ENCODE results near the gene FRYL. TPM values are rescaled to one million over a fixed set of nuclear protein-coding genes. Genes with fewer than 3 reads are reported as not detected.

Gene FRYL
- total RNA-seq, 1 donor from 2014 or later: 30.8 TPM

- TF ChIP-seq, protein P1, sequence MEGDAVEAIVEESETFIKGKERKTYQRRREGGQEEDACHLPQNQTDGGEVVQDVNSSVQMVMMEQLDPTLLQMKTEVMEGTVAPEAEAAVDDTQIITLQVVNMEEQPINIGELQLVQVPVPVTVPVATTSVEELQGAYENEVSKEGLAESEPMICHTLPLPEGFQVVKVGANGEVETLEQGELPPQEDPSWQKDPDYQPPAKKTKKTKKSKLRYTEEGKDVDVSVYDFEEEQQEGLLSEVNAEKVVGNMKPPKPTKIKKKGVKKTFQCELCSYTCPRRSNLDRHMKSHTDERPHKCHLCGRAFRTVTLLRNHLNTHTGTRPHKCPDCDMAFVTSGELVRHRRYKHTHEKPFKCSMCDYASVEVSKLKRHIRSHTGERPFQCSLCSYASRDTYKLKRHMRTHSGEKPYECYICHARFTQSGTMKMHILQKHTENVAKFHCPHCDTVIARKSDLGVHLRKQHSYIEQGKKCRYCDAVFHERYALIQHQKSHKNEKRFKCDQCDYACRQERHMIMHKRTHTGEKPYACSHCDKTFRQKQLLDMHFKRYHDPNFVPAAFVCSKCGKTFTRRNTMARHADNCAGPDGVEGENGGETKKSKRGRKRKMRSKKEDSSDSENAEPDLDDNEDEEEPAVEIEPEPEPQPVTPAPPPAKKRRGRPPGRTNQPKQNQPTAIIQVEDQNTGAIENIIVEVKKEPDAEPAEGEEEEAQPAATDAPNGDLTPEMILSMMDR (IDR thresholded peaks at IDR 0.05): no peak
- no peak overlapping the region for H3K27ac Mint-ChIP-seq (ENCODE audit: unreplicated experiment)
- H3K27me3 Mint-ChIP-seq (ENCODE audit: low read depth): no peaks in the 10 kb centered on the region
- no peak overlapping the region for H3K4me3 Mint-ChIP-seq (ENCODE audit: unreplicated experiment)
- peaks cover 15% of the 10 kb centered on the region for H3K4me1 Mint-ChIP-seq (ENCODE audit: low read depth)
- DNase-seq (ENCODE audit: low spot score): no peak
- H3K36me3 Mint-ChIP-seq (ENCODE audit: low read depth): no peaks in the 10 kb centered on the region
- H3K9me3 Mint-ChIP-seq (ENCODE audit: low read depth): no peaks in the 10 kb centered on the region
Observed at GRCh38 chr4:48635980-48636379, 144.1 kb downstream of the FRYL start.

DNA sequence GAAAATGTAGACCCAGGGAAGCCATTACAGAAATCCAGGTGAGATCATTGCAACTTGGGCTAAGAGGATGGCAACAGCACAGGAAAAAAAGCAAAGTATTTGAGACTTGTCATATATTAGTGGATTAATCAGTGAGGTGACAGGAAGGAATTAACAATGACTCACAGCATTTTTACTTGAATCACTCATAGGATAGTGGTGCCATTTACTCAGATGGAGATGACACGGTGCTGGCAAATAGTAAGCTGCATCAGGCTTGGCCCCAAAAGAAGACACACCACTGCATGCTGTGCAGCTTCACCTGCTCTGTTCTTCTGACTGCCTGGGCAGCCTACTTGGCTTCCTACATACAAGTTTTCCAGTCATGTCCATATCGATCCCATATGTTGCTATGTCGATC is 144.8 kb downstream of the FRYL start:
- H3K9me3 Mint-ChIP-seq (ENCODE audit: low read depth): no peaks in the 10 kb centered on the region
- no peaks in the 10 kb centered on the region for H3K27me3 Mint-ChIP-seq (ENCODE audit: low read depth)
- H3K4me3 Mint-ChIP-seq (ENCODE audit: unreplicated experiment): no peak overlapping the region
- peaks cover 8% of the 10 kb centered on the region for H3K4me1 Mint-ChIP-seq (ENCODE audit: low read depth)
- no peak overlapping the region for H3K27ac Mint-ChIP-seq (ENCODE audit: unreplicated experiment)
- DNase-seq (ENCODE audit: low spot score): no peak
- TF ChIP-seq, protein P1 (IDR thresholded peaks at IDR 0.05): no peak
- H3K36me3 Mint-ChIP-seq (ENCODE audit: low read depth): no peaks in the 10 kb centered on the region

DNA sequence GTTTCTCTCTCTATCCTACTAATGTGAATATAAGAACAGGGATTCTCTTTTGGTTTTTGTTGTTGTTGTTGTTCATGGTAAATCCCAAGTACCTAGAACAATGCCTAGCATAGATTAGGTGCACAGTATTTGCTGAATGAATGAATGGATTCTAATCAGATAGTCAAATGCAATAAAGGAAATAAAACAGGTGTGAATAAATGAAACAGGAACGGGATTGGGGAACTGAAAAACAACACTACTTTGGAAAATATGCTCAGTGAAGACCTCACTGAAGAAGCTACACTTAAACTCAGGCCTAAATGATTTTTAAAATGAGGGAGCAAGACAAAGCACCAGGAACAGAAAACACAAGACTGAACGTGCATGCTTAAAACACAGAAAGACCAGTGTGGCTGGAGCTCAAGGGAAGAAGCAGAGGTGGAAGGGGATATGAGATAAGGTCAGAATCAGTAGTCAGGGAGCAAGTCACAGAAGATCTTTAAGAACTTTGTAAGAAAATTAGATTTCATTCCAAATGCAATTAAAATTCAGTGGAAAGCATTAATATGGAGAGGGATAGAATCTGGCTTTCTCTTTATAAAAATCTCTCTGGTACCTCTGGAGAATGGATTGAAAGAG is 145.3 kb downstream of the FRYL start:
- TF ChIP-seq, protein P1 (IDR thresholded peaks at IDR 0.05): no peak
- H3K27me3 Mint-ChIP-seq (ENCODE audit: low read depth): no peaks in the 10 kb centered on the region
- peaks cover 5% of the 10 kb centered on the region for H3K4me1 Mint-ChIP-seq (ENCODE audit: low read depth)
- H3K4me3 Mint-ChIP-seq (ENCODE audit: unreplicated experiment): no peak overlapping the region
- H3K9me3 Mint-ChIP-seq (ENCODE audit: low read depth): no peaks in the 10 kb centered on the region
- no peak overlapping the region for H3K27ac Mint-ChIP-seq (ENCODE audit: unreplicated experiment)
- no peaks in the 10 kb centered on the region for H3K36me3 Mint-ChIP-seq (ENCODE audit: low read depth)
- no peak for DNase-seq (ENCODE audit: low spot score)

- no peak overlapping the region for H3K27ac Mint-ChIP-seq (ENCODE audit: unreplicated experiment)
- no peaks in the 10 kb centered on the region for H3K27me3 Mint-ChIP-seq (ENCODE audit: low read depth)
- TF ChIP-seq, protein P1 (IDR thresholded peaks at IDR 0.05): no peak
- no peak for DNase-seq (ENCODE audit: low spot score)
- H3K9me3 Mint-ChIP-seq (ENCODE audit: low read depth): no peaks in the 10 kb centered on the region
- no peak overlapping the region for H3K4me3 Mint-ChIP-seq (ENCODE audit: unreplicated experiment)
- H3K4me1 Mint-ChIP-seq (ENCODE audit: low read depth): no peaks in the 10 kb centered on the region
- H3K36me3 Mint-ChIP-seq (ENCODE audit: low read depth): no peaks in the 10 kb centered on the region
Observed at GRCh38 chr4:48633657-48634056, 146.4 kb downstream of the FRYL start.

- Mint-ChIP-seq H3K27ac (ENCODE audit: unreplicated experiment) (no peak overlapping the region), H3K9me3 (ENCODE audit: low read depth) (peaks cover 1% of the 10 kb centered on the region), H3K27me3 (ENCODE audit: low read depth) (no peaks in the 10 kb centered on the region), H3K4me3 (ENCODE audit: unreplicated experiment) (no peak overlapping the region), H3K4me1 (ENCODE audit: low read depth) (no peaks in the 10 kb centered on the region), H3K36me3 (ENCODE audit: low read depth) (peaks cover 2% of the 10 kb centered on the region)
- TF ChIP-seq, protein P1 (IDR thresholded peaks at IDR 0.05): no peak
- DNase-seq (ENCODE audit: low spot score): no peak
Observed at GRCh38 chr4:48629458-48629857, 150.6 kb downstream of the FRYL start.

Measured in chondrocyte (in vitro differentiated cells).